GM12872 (cell line): ENCODE data around the gene FOXJ3.

Experiments used
- CTCF ChIP-seq: IDR thresholded peaks from 3 replicates; pipeline ENCODE4 v1.5.1; 2011; ENCODE audit warnings: low read depth, mild to moderate bottlenecking, low read length, moderate library complexity; ENCODE audit not compliant: insufficient read depth

Gene FOXJ3

GRCh38 chr1:42282867-42283583 lies 52.0 kb downstream of the FOXJ3 start:
- TF ChIP-seq CTCF, result no peak

DNA sequence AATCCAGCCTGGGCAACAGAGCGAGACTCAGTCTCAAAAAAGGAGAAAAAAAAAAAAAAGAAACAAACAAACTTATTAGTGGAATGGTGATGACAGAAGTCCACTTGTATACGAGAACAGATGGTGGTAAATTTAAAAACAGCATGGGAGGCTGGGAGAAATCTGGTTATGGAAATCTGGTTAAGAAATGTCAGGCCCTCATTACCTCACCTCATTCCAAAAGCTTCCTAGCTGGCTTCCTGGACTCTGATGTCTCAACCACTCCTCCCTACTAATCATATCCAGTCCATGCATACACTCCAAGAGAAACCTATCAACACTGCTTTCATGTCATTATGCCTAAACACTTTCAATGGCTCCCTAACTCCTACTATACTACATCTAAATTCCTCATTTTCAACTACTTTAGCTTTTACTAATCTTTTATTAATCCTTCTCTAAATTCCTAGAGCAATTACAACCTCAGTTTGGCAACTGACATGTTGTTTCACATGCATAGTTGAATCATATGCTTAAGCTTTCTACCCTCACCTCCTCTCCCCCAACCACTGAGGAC lies 52.9 kb downstream of the FOXJ3 start:
- no peak for TF ChIP-seq CTCF

- no peak for TF ChIP-seq CTCF
These were observed 54.2 kb downstream of the FOXJ3 start for GRCh38 chr1:42280821-42281220.

GRCh38 chr1:42279055-42279454 lies 56.0 kb downstream of the FOXJ3 start:
- no peak for TF ChIP-seq CTCF

DNA sequence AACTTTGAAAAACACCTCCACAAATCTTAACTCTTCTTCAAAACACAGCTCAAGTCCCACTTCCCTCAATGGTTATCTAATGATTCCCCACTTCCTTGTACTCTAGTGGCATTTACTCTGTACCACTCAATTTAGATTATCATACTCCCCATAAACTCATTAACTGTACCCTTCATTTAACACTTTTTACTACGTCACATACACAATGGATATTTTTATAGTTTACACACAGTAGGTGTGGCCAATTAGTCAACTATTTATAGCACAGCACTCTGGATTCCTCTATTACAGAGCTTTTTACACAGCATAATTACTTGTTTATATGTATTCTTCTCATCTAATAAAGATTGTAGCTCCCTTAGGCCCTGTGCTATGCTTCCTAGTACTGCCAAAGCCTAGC lies 62.1 kb downstream of the FOXJ3 start:
- TF ChIP-seq CTCF, result no peak

DNA sequence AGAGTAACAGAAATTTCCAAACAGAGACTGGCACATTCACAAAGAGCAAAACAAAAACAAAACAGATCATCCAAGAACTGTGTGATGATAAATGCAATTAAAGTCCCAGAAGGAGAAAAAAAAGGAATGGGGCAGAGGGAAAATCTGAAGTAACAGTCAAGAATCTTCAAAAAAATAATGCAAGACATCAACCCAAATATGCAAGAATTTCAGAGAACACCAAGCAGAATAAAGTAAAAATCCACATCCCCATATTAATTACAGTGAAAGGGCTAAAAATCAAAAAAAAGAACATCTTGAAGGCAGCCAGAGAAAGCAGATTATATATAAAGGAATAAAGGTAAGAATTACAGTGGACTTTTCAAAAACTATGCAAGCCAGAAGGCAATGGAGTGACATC lies 67.1 kb downstream of the FOXJ3 start:
- TF ChIP-seq CTCF, result no peak

GRCh38 chr1:42266253-42267135 lies 68.5 kb downstream of the FOXJ3 start:
- no peak for TF ChIP-seq CTCF
